ENCODE data around the gene SLC6A4.

GRCh38 chr17:30232824-30233427 is 2.6 kb downstream of the SLC6A4 start:
- TF ChIP-seq CTCF (IDR thresholded peaks at IDR 0.05; ENCODE audit: low read depth, low read length, poor library complexity, severe bottlenecking) (no peak), EZH2phosphoT487 (IDR thresholded peaks at IDR 0.05; ENCODE audit: borderline replicate concordance, low read length) (no peak)
